Subcutaneous adipose tissue (tissue), 4 donors: Measurements from ENCODE around the gene GRID1. TPM values are rescaled to one million over a fixed set of nuclear protein-coding genes. Genes with fewer than 3 reads are reported as not detected.

Source experiments
- total RNA-seq, 4 donors: library from RNA; depleted of rRNA; stranded (reverse); fragments of >200 nt; gene quantifications; one replicate each; pipeline ENCODE4 v1.1.0, GENCODE V29; 2016
- TF ChIP-seq, protein P1 (sequence below): fragments of 450-650 bp; IDR thresholded peaks from one replicate; pipeline ENCODE4 v1.5.1; 2016; ENCODE audit warnings: low read depth, mild to moderate bottlenecking, control low read depth, antibody characterized with exemption, moderate library complexity

The GRID1 gene
- 1 to 10 TPM in 3 of 4 donors, under 1 TPM in 1; 0.49 to 2.0 (median 1.1) TPM for total RNA-seq

DNA sequence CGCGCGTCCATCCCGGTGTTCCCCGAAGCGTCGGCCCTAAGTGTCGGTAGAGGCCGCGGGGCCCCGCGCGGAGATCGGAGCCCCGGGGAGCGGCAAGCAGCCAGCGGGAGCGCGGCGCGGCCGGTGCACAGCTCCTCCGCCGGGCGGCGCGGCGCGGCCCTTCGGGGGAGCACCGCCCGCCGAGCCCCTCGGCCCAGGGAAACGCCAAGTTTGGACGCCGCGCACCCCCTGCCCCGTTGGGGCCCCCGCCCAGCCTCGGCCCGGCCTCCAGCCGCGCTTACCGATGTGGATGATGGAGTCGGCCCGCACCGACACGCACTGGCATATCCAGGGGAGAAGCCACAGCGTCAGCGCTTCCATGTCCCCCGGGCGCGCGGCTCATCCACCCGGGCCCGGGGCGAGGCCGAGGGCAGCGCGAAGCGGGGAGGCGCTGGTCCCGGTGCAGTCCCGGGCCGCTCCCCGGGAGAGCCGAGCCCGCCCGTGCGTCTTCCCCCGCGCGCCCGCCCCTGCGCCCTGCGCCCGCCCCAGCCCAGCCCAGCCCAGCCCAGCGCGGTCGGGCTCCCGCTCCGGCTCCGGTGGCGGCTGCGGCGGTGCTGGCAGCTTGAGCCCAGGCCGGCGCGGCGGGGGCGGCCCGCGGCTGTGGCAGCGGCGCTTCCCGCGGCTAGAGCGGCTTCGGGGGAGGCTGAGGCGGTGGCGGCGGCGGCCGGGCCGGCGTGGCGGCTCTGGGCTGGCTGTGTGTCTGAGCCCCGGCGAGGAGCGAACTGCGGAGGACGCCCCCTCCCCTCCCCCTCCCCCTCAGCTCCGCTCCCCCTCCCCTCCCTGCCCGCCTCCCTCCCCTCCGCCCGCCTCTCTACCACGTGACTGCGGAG lies at the start of gene GRID1:
TSS of gene GRID1 (minus strand) at position 763 of the 869 bp plus-strand sequence.
- TF ChIP-seq, protein P1, sequence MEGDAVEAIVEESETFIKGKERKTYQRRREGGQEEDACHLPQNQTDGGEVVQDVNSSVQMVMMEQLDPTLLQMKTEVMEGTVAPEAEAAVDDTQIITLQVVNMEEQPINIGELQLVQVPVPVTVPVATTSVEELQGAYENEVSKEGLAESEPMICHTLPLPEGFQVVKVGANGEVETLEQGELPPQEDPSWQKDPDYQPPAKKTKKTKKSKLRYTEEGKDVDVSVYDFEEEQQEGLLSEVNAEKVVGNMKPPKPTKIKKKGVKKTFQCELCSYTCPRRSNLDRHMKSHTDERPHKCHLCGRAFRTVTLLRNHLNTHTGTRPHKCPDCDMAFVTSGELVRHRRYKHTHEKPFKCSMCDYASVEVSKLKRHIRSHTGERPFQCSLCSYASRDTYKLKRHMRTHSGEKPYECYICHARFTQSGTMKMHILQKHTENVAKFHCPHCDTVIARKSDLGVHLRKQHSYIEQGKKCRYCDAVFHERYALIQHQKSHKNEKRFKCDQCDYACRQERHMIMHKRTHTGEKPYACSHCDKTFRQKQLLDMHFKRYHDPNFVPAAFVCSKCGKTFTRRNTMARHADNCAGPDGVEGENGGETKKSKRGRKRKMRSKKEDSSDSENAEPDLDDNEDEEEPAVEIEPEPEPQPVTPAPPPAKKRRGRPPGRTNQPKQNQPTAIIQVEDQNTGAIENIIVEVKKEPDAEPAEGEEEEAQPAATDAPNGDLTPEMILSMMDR = no peak

DNA sequence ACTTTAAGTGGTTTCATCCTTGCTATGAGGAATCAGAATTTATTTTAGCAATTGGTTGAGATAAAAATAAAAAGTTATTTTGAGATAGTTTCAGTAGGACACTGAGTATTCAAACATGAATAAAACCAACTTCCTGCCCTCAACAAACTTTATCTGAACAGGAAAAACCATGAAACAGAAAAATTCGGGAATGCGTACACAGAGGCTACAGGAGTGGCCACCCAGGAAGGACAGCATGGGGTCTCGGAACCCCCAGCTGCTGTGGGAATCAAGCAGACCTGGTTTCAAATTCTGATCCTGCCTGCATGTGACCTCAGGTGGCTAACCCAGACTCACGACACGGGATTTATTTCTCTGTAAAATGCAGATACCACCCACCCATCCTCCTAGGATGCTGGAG lies 49.0 kb upstream of the GRID1 start:
- TF ChIP-seq, protein P1 = no peak

DNA sequence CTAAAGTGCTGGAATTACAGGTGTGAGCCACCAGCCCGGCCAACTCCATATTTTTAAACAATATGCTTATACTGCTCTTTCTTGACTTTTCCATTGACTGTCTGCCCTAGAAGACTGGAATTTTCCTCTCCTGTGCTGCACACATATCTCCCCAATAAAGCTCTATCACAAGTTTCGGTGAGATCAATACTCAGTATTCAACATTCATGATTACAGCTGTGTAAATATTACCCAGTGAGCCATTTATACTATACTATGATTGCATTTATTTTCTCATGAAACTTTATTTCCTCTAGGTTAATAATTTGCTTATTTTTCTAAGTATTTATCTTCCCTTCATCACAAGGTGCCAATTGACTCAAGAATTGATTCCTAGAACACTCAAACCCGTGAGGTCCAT lies 48.5 kb upstream of the GRID1 start:
- TF ChIP-seq, protein P1 = no peak

DNA sequence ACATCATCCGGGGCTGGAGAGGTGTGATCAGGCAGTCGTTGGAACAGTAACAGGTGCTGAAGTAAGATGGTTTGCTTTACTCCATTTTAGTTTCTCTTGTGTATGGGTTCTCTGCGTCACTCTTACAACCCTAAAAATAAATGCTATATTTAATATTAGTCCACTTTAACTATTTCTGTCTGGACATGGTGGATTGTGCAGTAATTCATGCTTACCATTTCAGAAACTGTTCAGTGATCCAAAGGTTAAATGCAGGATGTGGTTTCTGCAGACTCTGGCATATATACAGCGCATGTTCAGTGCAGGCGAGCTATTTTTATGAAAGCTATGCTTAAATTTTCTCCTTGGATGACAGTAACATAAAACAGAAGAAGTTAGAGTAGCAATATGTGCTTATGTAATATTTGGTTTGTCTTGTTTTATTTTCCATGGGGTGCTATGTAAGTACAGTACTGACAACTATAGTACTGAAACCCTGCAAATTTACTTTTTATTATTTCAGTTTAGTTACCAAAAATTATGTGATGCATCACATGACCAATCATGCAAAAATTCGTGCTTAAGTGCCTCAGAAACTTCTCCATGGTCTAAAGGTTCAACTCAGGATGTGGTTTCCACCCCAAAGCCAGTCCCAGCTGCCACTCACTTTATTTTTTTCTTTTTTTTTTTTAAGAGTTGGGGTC lies 46.6 kb upstream of the GRID1 start:
- TF ChIP-seq, protein P1 = no peak

DNA sequence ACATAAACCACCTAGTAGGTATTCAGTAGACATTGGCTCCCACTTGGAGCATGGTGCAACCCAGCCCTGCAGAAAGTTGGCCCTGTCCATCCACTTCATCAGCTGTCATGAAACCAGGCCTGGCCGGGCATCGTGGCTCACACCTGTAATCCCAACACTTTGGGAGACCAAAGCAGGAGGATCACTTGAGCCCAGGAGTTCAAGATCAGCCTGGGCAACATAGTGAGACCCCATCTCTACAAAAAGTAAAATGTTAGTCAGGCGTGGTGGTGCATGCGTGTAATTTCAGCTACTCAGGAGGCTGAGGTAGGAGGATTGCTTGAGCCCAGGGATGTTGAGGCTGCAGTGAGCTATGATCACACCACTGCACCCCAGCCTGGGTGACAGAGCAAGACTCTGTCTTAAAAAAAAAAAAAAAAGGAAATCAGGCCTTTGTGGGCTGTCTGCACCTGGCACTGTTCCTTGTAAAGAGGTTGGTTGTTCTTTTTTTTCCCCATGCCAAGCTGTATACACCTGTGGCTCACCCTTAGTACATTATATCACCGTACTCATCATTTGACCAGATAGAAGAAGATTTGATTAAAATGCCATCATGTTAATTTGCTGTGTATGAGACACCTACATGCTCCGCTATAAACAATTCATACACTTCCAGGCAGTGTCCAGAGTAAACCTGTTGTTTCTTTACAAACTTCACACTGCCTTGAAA lies 45.4 kb upstream of the GRID1 start:
- TF ChIP-seq, protein P1 = no peak

DNA sequence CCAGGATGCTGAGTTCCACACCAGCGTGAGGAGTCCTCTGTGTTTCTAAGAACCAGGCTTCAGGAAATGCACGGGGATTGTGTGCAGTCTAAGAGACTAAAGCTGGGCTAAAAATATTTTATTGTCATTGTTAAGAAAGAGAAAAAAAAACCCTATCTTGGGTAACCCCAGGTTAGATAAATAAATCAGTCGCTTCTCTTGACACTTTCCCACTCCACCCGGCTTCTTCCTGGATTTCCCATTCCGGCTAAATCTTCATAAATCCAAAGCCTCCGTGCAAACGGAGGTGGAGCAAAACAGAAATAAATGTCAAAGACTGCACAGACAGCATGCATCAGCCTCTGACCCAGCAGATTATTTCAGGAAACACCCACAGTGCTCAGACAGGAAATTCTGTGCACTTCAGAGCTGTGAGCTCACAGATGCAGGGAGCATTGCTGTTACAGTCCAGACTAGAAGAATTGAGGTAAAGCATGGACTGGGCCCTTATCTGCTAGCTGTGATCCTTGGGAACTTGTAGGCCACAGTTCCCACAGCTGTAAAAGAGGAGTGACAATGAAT lies 44.8 kb upstream of the GRID1 start:
- TF ChIP-seq, protein P1 = no peak
